K562 (cell line): ENCODE results near the gene MYH6. TPM values are rescaled to one million over a fixed set of nuclear protein-coding genes. Genes with fewer than 3 reads are reported as not detected.

Source experiments
- ATAC-seq: fragments of 200-7000 bp; cut with Tn5 transposase; 3 replicates; pipeline ENCODE4 v1.9.1; 2020; ENCODE audit warnings: moderate library complexity
- BruUV-seq: library from RNA; stranded (reverse); fragments of 400-500 nt; replicated peaks from 2 replicates; lab custom pipeline; 2021; lab: Mats Ljungman, UMichigan
- CTCF ChIA-PET: fragments of 300-600 bp; formaldehyde crosslinking; extraction: SDS; loops from one replicate; lab custom pipeline; 2021; ENCODE audit warnings: low intra/inter-chr PET ratio; lab: Yijun Ruan, JAX
- POLR2A ChIA-PET: fragments of 300-600, 350-650 bp; sonication (Branson Sonifier 250); formaldehyde crosslinking; extraction: SDS; loops from one replicate; lab custom pipeline; 2021; ENCODE audit warnings: antibody characterized with exemption, inconsistent platforms; lab: Yijun Ruan, JAX
- DNase-seq, 4 experiments: peaks; one replicate each; pipeline versions ENCODE4 v3.0.0 to v3.0.0-alpha.2; 2011 to 2018; ENCODE audit warnings: low spot score in 3 of 4, mixed read lengths in 3 of 4; ENCODE audit errors: extremely low read depth in 1 of 4
- FAIRE-seq: peaks from 2 replicates; lab custom pipeline; 2011; peaks lifted over from hg19 to GRCh38; lab: Jason Lieb, UNC
- H2AFZ ChIP-seq: 2 replicates; pipeline ENCODE4 v1.6.0; 2011; ENCODE audit warnings: low read depth, low read length, control low read depth, inconsistent platforms
- H3K27ac ChIP-seq: fragments of 200-600 bp; 3 replicates; pipeline ENCODE4 v1.8.0; 2011; ENCODE audit warnings: low read depth, mild to moderate bottlenecking, control low read depth, inconsistent platforms, low read length, moderate library complexity, mixed read lengths; ENCODE audit errors: extremely low read depth
- H3K27me3 ChIP-seq, 2 experiments: fragments of 300-600 bp in 1 of 2; 2 replicates in 1 of 2; 3 replicates in 1 of 2; pipeline versions ENCODE4 v1.6.0 to v1.8.0; 2011; ENCODE audit warnings: inconsistent platforms in 2 of 2, low read length in 2 of 2, mild to moderate bottlenecking in 1 of 2, mixed read lengths in 1 of 2, moderate library complexity in 1 of 2; ENCODE audit not compliant: control insufficient read depth in 2 of 2, insufficient read depth in 2 of 2
- H3K36me3 ChIP-seq: fragments of 300-600 bp; 3 replicates; pipeline ENCODE4 v1.8.0; 2011; ENCODE audit warnings: mild to moderate bottlenecking, low read length, inconsistent platforms; ENCODE audit not compliant: control insufficient read depth, insufficient read depth
- H3K4me1 ChIP-seq, 2 experiments: fragments of 200-600 bp in 1 of 2; replicated peaks in 1 of 2; 2 replicates in 1 of 2; 3 replicates in 1 of 2; pipeline versions ENCODE4 v1.5.1 to v1.8.0; 2011; ENCODE audit warnings: inconsistent platforms in 2 of 2, low read length in 2 of 2, mild to moderate bottlenecking in 1 of 2, mixed read lengths in 1 of 2, moderate library complexity in 1 of 2; ENCODE audit not compliant: control insufficient read depth in 2 of 2, insufficient read depth in 2 of 2
- H3K4me2 ChIP-seq: 2 replicates; pipeline ENCODE4 v1.6.1; 2011; ENCODE audit warnings: low read length, control low read depth, inconsistent platforms, mixed read lengths; ENCODE audit not compliant: insufficient read depth
- H3K4me3 ChIP-seq: fragments of 200-600 bp; sonication (generic), shearing (Covaris generic); 2 replicates; pipeline ENCODE4 v1.5.1; 2016; ENCODE audit warnings: control low read depth, inconsistent platforms
- H3K79me2 ChIP-seq: fragments of 200-600 bp; 3 replicates; pipeline ENCODE4 v1.8.0; 2011; ENCODE audit warnings: low read length, inconsistent platforms; ENCODE audit not compliant: control insufficient read depth, insufficient read depth
- H3K9ac ChIP-seq, 2 experiments: 2 replicates each; pipeline versions ENCODE4 v1.6.0 to v1.6.1; 2011; ENCODE audit warnings: low read depth in 2 of 2, low read length in 2 of 2, control low read depth in 1 of 2, inconsistent platforms in 1 of 2, mild to moderate bottlenecking in 1 of 2, mixed read lengths in 1 of 2; ENCODE audit not compliant: insufficient read depth in 1 of 2
- H3K9me1 ChIP-seq: one replicate; pipeline ENCODE4 v1.6.0; 2011; ENCODE audit warnings: inconsistent platforms, mild to moderate bottlenecking, low read length, moderate library complexity; ENCODE audit not compliant: control insufficient read depth, insufficient read depth
- H3K9me3 ChIP-seq: replicated peaks from 2 replicates; pipeline ENCODE4 v1.5.1; 2011; ENCODE audit warnings: low read depth, low read length, inconsistent platforms; ENCODE audit not compliant: control insufficient read depth, insufficient read depth
- H4K20me1 ChIP-seq: replicated peaks from 2 replicates; pipeline ENCODE4 v1.6.1; 2011; ENCODE audit warnings: low read length, inconsistent platforms, mixed read lengths; ENCODE audit not compliant: control insufficient read depth, insufficient read depth
- ARID2 ChIP-seq: fragments of 450-650 bp; IDR thresholded peaks from 2 replicates; pipeline ENCODE4 v1.6.1; 2017; ENCODE audit warnings: antibody characterized with exemption, mild to moderate bottlenecking
- CREM ChIP-seq: IDR thresholded peaks from 2 replicates; pipeline ENCODE4 v1.6.1; 2014; ENCODE audit warnings: antibody characterized with exemption, low read depth
- CTCF ChIP-seq, 3 experiments: IDR thresholded peaks in 2 of 3; conservative IDR thresholded peaks in 1 of 3; 2 replicates each; pipeline ENCODE4 v1.5.1; 2011 to 2012; ENCODE audit warnings: low read length in 3 of 3, mild to moderate bottlenecking in 3 of 3, control low read depth in 2 of 3, improper control_type of control experiment in 1 of 3, inconsistent platforms in 1 of 3, low read depth in 1 of 3, mixed read lengths in 1 of 3, moderate library complexity in 1 of 3; ENCODE audit not compliant: insufficient read depth in 2 of 3
- E2F5 ChIP-seq: sonication (generic); formaldehyde crosslinking; IDR thresholded peaks from 2 replicates; pipeline ENCODE4 v1.8.0; 2022; ENCODE audit warnings: mild to moderate bottlenecking, missing genetic modification reagents
- HNRNPUL1 ChIP-seq: fragments of 200-400 bp; formaldehyde crosslinking; IDR thresholded peaks from 2 replicates; pipeline ENCODE4 v1.6.1; 2017; ENCODE audit warnings: low read length
- MAZ ChIP-seq, 2 experiments: fragments of 450-650 bp in 1 of 2; sonication (generic) in 1 of 2; formaldehyde crosslinking; IDR thresholded peaks in 1 of 2; conservative IDR thresholded peaks in 1 of 2; 2 replicates each; pipeline versions ENCODE4 v1.4.0 to v1.5.0; 2020; ENCODE audit warnings: mild to moderate bottlenecking in 1 of 2, missing genetic modification reagents in 1 of 2
- MBD2 ChIP-seq: sonication (generic); IDR thresholded peaks from 2 replicates; pipeline ENCODE4 v1.6.1; 2016; ENCODE audit warnings: low read depth, borderline replicate concordance
- MITF ChIP-seq: IDR thresholded peaks from 2 replicates; pipeline ENCODE4 v1.6.1; 2014; ENCODE audit warnings: antibody characterized with exemption
- RBM17 ChIP-seq: fragments of 200-400 bp; formaldehyde crosslinking; IDR thresholded peaks from 2 replicates; pipeline ENCODE4 v1.6.1; 2017; ENCODE audit warnings: low read depth, mild to moderate bottlenecking, low read length, borderline replicate concordance
- RFX1 ChIP-seq: fragments of 450-650 bp; IDR thresholded peaks from 2 replicates; pipeline ENCODE4 v1.6.1; 2016; ENCODE audit warnings: mild to moderate bottlenecking, moderate library complexity
- STAG1 ChIP-seq: sonication (generic); formaldehyde crosslinking; IDR thresholded peaks from 2 replicates; pipeline ENCODE4 v1.5.0; 2020; ENCODE audit warnings: missing genetic modification reagents, borderline replicate concordance
- TAF9B ChIP-seq: fragments of 450-650 bp; IDR thresholded peaks from 2 replicates; pipeline ENCODE4 v1.6.1; 2018; ENCODE audit warnings: mild to moderate bottlenecking; ENCODE audit not compliant: partially characterized antibody
- ZC3H8 ChIP-seq: fragments of 450-650 bp; IDR thresholded peaks from 2 replicates; pipeline ENCODE4 v1.6.1; 2017
- ZEB2 ChIP-seq: fragments of 450-650 bp; IDR thresholded peaks from 2 replicates; pipeline ENCODE4 v1.6.1; 2016
- WGBS: fragments of 100-300 bp; shearing (Covaris generic); methylation state at CpG from one replicate; pipeline ENCODE4 v1.1.6; 2016; ENCODE audit warnings: low coverage, mixed read lengths; ENCODE audit not compliant: insufficient coverage; ENCODE audit errors: missing lambda C conversion rate; 5-methylcytosine and 5-hydroxymethylcytosine counted together
- in situ Hi-C: fragments of 300-500 bp; cut with MboI; formaldehyde crosslinking; loops from 4 replicates; pipeline ENCODE4 v1.15.0; 2018; ENCODE audit warnings: inconsistent platforms, mixed read lengths
- intact Hi-C: fragments of 100-400 bp; cut with micrococcal nuclease; formaldehyde crosslinking; loops from 2 replicates; pipeline ENCODE4 v1.14.2; 2022
- polyA plus RNA-seq, 8 experiments: library from polyadenylated mRNA; depleted of rRNA in 4 of 8; stranded (reverse) in 5 of 8; unstranded in 3 of 8; fragments of >200 nt; fragmentation: Nextera tagmentation in 2 of 8; fragmentation: Illumina TruSeq in 1 of 8; extraction: Ambion mirVana in 2 of 8; extraction: Trizol in 1 of 8; gene quantifications; 2 replicates each; pipeline versions ENCODE4 v1.2.1 to v1.2.3, GENCODE V29; 2011 to 2014; ENCODE audit warnings: inconsistent platforms in 1 of 8, missing spikeins in 1 of 8
- total RNA-seq, 7 experiments: library from RNA; depleted of rRNA in 6 of 7; stranded (reverse); fragments of >200 nt in 6 of 7; fragmentation: Illumina TruSeq in 2 of 7; extraction: Trizol in 2 of 7; gene quantifications; 2 replicates each; pipeline versions ENCODE4 v1.2.1 to v1.2.3, GENCODE V29; 2011 to 2021; ENCODE audit warnings: low replicate concordance in 1 of 7

MYH6 gene
- total and polyA plus RNA-seq, 9 of the 15 experiments (the other 6 are each of a cell fraction or from before 2014, with no cell fraction given) = not detected

GRCh38 chr14:23379366-23380196 lies 28.5 kb downstream of the MYH6 start:
- DNase-seq = peak; percentile 63 to 79 (median 72)
- Histone ChIP-seq H3K79me2 (no peaks in the 10 kb centered on the region), H2AFZ (no peak overlapping the region), H3K9me3 (no peaks in the 10 kb centered on the region), H3K36me3 (no peaks in the 10 kb centered on the region), H3K27ac (no peak overlapping the region), H3K4me3 (no peak overlapping the region), H3K4me1 (peaks cover 0 to 19% of the 10 kb centered on the region in 2 experiments; a peak in 2 of 5 replicates), H4K20me1 (no peaks in the 10 kb centered on the region; the same call in 1 of the 2 replicates), H3K27me3 (peaks cover 2 to 61% of the 10 kb centered on the region in 2 experiments; a peak in 4 of 5 replicates), H3K9me1 (no peaks in the 10 kb centered on the region), H3K9ac (no peak overlapping the region), H3K4me2 (no peak overlapping the region)
- 4% methylated on average over 7 of the region's 12 CpGs for WGBS
- FAIRE-seq = peak; percentile 35
- intact Hi-C loops = loop anchor here (1.0 kb wide), 2 partner anchors 51 to 114 kb away; no protein-coding TSS in a partner anchor
- ChIA-PET CTCF (interaction anchor here (0.6 to 3.8 kb wide), 5 partner anchors 51 to 311 kb away, joined by 3 to 19 read pairs (median 12); partner anchors contain the start of gene CEBPE), POLR2A (interaction anchor here (0.6 to 0.9 kb wide), 4 partner anchors 10 to 261 kb away, joined by 3 to 4 read pairs (median 3); partner anchors contain the start of gene CEBPE)
- peak; percentile 92 for ATAC-seq
- no TSS peak for BruUV-seq
- in situ Hi-C loops = loop anchor here (10.0 kb wide), 1 partner anchor 115 kb away; no protein-coding TSS in a partner anchor
- TF ChIP-seq CTCF (IDR thresholded peaks at IDR 0.05 in 2 of 3, conservative IDR thresholded peaks at IDR 0.05 in 1 of 3; ENCODE audit: insufficient read depth in 2 of 3, low read depth in 1 of 3, low read length in 3 of 3) (peak; percentile 86 to 93 (median 89)), ZEB2 (0 out of 2 replicates have a peak, but pooled peaks have one; percentile 30), HNRNPUL1 (no peak), ARID2 (0 out of 2 replicates have a peak, but pooled peaks have one; percentile 52), MBD2 (no peak), RFX1 (no peak), CREM (0 out of 2 replicates have a peak, but pooled peaks have one; percentile 40), STAG1 (peak; percentile 85; the same call in 1 of the 2 replicates), MAZ (CRISPR knock-in tag; conservative IDR thresholded peaks at IDR 0.05 in 1 of 2, IDR thresholded peaks at IDR 0.05 in 1 of 2) (0 out of 4 replicates have a peak, but pooled peaks of 1 of the 2 experiments have one; percentile 18), MITF (no peak), RBM17 (no peak), TAF9B (no peak), ZC3H8 (no peak), E2F5 (no peak)
